ENCODE results near the gene SLC16A5.

DNA sequence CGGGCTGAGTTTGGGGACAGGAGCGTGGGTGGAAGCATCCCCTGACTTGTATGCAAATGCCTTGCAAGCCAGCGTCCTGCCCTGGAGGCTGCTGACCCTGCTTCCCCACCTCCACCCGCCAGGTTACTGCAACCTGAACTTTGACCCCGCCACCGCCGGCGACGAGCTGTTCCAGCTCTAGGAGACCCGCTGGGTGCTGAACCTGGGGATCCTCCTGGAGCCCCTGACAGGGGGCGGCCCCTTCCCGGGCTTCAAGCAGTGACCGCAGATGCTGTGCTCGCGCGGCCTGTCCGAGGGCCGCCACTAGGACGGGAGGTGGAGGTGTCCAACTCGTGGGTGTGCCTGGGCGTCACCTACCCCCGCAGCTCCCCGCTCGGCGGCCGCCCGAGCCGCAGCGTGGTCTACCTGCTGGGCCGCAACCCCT, 10.7 kb upstream of the SLC16A5 start:
- TF ChIP-seq LEF1 (IDR thresholded peaks at IDR 0.05; ENCODE audit: borderline replicate concordance) (no peak), FOXA1 (IDR thresholded peaks at IDR 0.05) (no peak), BHLHE40 (IDR thresholded peaks at IDR 0.05; ENCODE audit: borderline replicate concordance) (no peak), FOXM1 (IDR thresholded peaks at IDR 0.05; ENCODE audit: borderline replicate concordance) (no peak), SUZ12 (IDR thresholded peaks at IDR 0.05) (no peak), HDGF (IDR thresholded peaks at IDR 0.05; ENCODE audit: borderline replicate concordance) (no peak), SP1 (IDR thresholded peaks at IDR 0.05) (no peak), ARNT (IDR thresholded peaks at IDR 0.05) (no peak)

Data from HEK293T (cell line).